GM12875 (cell line): ENCODE measurements around the gene NUDT9.
"Not testable (repeated sequence)": the region's sequence is repeated elsewhere in the genome, so short reads cannot be mapped to it uniquely, and the experiment has no call there.

Experiments used
- H3K4me3 ChIP-seq: one replicate; pipeline ENCODE4 v1.5.1; 2011; ENCODE audit warnings: low read depth, low read length, control low read depth
- CTCF ChIP-seq: IDR thresholded peaks from 2 replicates; pipeline ENCODE4 v1.5.1; 2011; ENCODE audit warnings: low read depth, mild to moderate bottlenecking, control low read depth, inconsistent platforms, low read length, moderate library complexity, borderline replicate concordance; ENCODE audit not compliant: insufficient read depth

Gene NUDT9

GRCh38 chr4:87399954-87400353 is 22.4 kb upstream of the NUDT9 start:
- TF ChIP-seq CTCF, result no peak
- H3K4me3 ChIP-seq, result no peak overlapping the region

GRCh38 chr4:87403732-87404131 is 18.6 kb upstream of the NUDT9 start:
- H3K4me3 ChIP-seq, result not testable (repeated sequence)

- H3K4me3 ChIP-seq, result no peak overlapping the region
- TF ChIP-seq CTCF, result no peak
Measured at GRCh38 chr4:87405211-87405820, 17.1 kb upstream of the NUDT9 start.

GRCh38 chr4:87406462-87406861 is 15.9 kb upstream of the NUDT9 start:
- no peak overlapping the region for H3K4me3 ChIP-seq
- TF ChIP-seq CTCF, result no peak

GRCh38 chr4:87406902-87407301 is 15.5 kb upstream of the NUDT9 start:
- not testable (repeated sequence) for H3K4me3 ChIP-seq

GRCh38 chr4:87409420-87409939 is 12.9 kb upstream of the NUDT9 start:
- H3K4me3 ChIP-seq, result no peak overlapping the region
- no peak for TF ChIP-seq CTCF

- no peak overlapping the region for H3K4me3 ChIP-seq
- TF ChIP-seq CTCF, result no peak
Measured at GRCh38 chr4:87410157-87410556, 12.2 kb upstream of the NUDT9 start.

- no peak overlapping the region for H3K4me3 ChIP-seq
- TF ChIP-seq CTCF, result no peak
Measured at GRCh38 chr4:87410679-87411078, 11.7 kb upstream of the NUDT9 start.
